MM.1S (cell line): ENCODE measurements around the gene ADAMTSL3.

Experiments used
- DNase-seq: peaks from one replicate; pipeline ENCODE4 v3.0.0-alpha.2; 2015
- H2AFZ ChIP-seq: fragments of 300-600 bp; sonication (generic); 2 replicates; pipeline ENCODE4 v1.6.0; 2016; ENCODE audit warnings: antibody characterized with exemption, low read length
- H3F3A ChIP-seq: fragments of 300-600 bp; sonication (generic); 2 replicates; pipeline ENCODE4 v1.6.1; 2016; ENCODE audit warnings: mild to moderate bottlenecking, antibody characterized with exemption, low read length, moderate library complexity, mixed read lengths; ENCODE audit not compliant: insufficient read depth
- H3K27ac ChIP-seq: fragments of 300-600 bp; sonication (generic); 2 replicates; pipeline ENCODE4 v1.5.1; 2016; ENCODE audit warnings: mild to moderate bottlenecking, low read length
- H3K27me3 ChIP-seq: fragments of 300-600 bp; sonication (generic); replicated peaks from 2 replicates; pipeline ENCODE4 v1.6.0; 2016; ENCODE audit warnings: low read length; ENCODE audit not compliant: insufficient read depth
- H3K36me3 ChIP-seq: fragments of 300-600 bp; sonication (generic); replicated peaks from 2 replicates; pipeline ENCODE4 v1.6.1; 2016; ENCODE audit warnings: mild to moderate bottlenecking, low read length, mixed read lengths; ENCODE audit not compliant: insufficient read depth
- H3K4me1 ChIP-seq: fragments of 300-600 bp; sonication (generic); 2 replicates; pipeline ENCODE4 v1.6.1; 2016; ENCODE audit warnings: low read length, mixed read lengths
- H3K4me2 ChIP-seq: fragments of 300-600 bp; sonication (generic); 2 replicates; pipeline ENCODE4 v1.6.0; 2016; ENCODE audit warnings: low read depth, low read length
- H3K4me3 ChIP-seq: fragments of 300-600 bp; sonication (generic); 2 replicates; pipeline ENCODE4 v1.5.1; 2016; ENCODE audit warnings: low read length, mixed read lengths
- H3K79me2 ChIP-seq: fragments of 300-600 bp; sonication (generic); 2 replicates; pipeline ENCODE4 v1.6.1; 2016; ENCODE audit warnings: mixed run types, low read length, mixed read lengths
- H3K9ac ChIP-seq: fragments of 300-600 bp; sonication (generic); 2 replicates; pipeline ENCODE4 v1.6.1; 2016; ENCODE audit warnings: low read length, mixed read lengths
- H3K9me2 ChIP-seq: fragments of 300-600 bp; sonication (generic); replicated peaks from 2 replicates; pipeline ENCODE4 v1.6.1; 2016; ENCODE audit warnings: mild to moderate bottlenecking, low read length, mixed read lengths; ENCODE audit not compliant: insufficient read depth
- H3K9me3 ChIP-seq: fragments of 300-600 bp; sonication (generic); replicated peaks from 2 replicates; pipeline ENCODE4 v1.6.1; 2016; ENCODE audit warnings: mild to moderate bottlenecking, low read length, mixed read lengths; ENCODE audit not compliant: insufficient read depth
- H4K20me1 ChIP-seq: fragments of 300-600 bp; sonication (generic); 2 replicates; pipeline ENCODE4 v1.6.1; 2016; ENCODE audit warnings: mild to moderate bottlenecking, low read length, moderate library complexity, mixed read lengths; ENCODE audit not compliant: insufficient read depth
- CTCF ChIP-seq: fragments of 300-600 bp; sonication (generic); IDR thresholded peaks from 2 replicates; pipeline ENCODE4 v1.5.1; 2016; ENCODE audit warnings: antibody characterized with exemption, low read length, mixed read lengths
- EZH2 ChIP-seq: fragments of 300-600 bp; sonication (generic); optimal IDR thresholded peaks from 2 replicates; pipeline ENCODE3; 2017; ENCODE audit warnings: low read depth, mild to moderate bottlenecking, antibody characterized with exemption, low read length, mixed read lengths
- EZH2phosphoT487 ChIP-seq: fragments of 300-600 bp; sonication (generic); IDR thresholded peaks from 2 replicates; pipeline ENCODE4 v1.6.1; 2018; ENCODE audit warnings: antibody characterized with exemption, low read length

The ADAMTSL3 gene

GRCh38 chr15:83616840-83617239, 37.1 kb upstream of the ADAMTSL3 start:
- DNase-seq, result no peak
- Histone ChIP-seq H3F3A (no peaks in the 10 kb centered on the region), H4K20me1 (no peaks in the 10 kb centered on the region), H3K9me2 (no peaks in the 10 kb centered on the region), H3K79me2 (no peaks in the 10 kb centered on the region), H3K27me3 (no peaks in the 10 kb centered on the region), H3K9ac (no peak overlapping the region), H2AFZ (no peak overlapping the region), H3K4me1 (no peaks in the 10 kb centered on the region), H3K9me3 (no peaks in the 10 kb centered on the region), H3K4me2 (no peak overlapping the region), H3K4me3 (no peak overlapping the region), H3K27ac (no peak overlapping the region), H3K36me3 (no peaks in the 10 kb centered on the region)
- TF ChIP-seq EZH2 (no peak), EZH2phosphoT487 (no peak), CTCF (no peak)

GRCh38 chr15:83626171-83626802, 27.6 kb upstream of the ADAMTSL3 start:
- H3K4me2 ChIP-seq, result no peak overlapping the region
- no peaks in the 10 kb centered on the region for H3K4me1 ChIP-seq
- no peaks in the 10 kb centered on the region for H3K79me2 ChIP-seq
- H2AFZ ChIP-seq, result no peak overlapping the region
- no peak overlapping the region for H3K4me3 ChIP-seq
- no peaks in the 10 kb centered on the region for H3F3A ChIP-seq
- H3K9me2 ChIP-seq, result no peaks in the 10 kb centered on the region
- DNase-seq, result no peak
- no peak overlapping the region for H3K27ac ChIP-seq
- no peaks in the 10 kb centered on the region for H4K20me1 ChIP-seq
- no peaks in the 10 kb centered on the region for H3K9me3 ChIP-seq
- H3K36me3 ChIP-seq, result no peaks in the 10 kb centered on the region
- no peak overlapping the region for H3K9ac ChIP-seq
- H3K27me3 ChIP-seq, result no peaks in the 10 kb centered on the region
- TF ChIP-seq EZH2phosphoT487, result no peak
- TF ChIP-seq EZH2, result no peak
- no peak for TF ChIP-seq CTCF

- H3K4me3 ChIP-seq, result no peak overlapping the region
- H3K79me2 ChIP-seq, result no peaks in the 10 kb centered on the region
- H3F3A ChIP-seq, result no peaks in the 10 kb centered on the region
- no peaks in the 10 kb centered on the region for H3K4me1 ChIP-seq
- H4K20me1 ChIP-seq, result no peaks in the 10 kb centered on the region
- no peaks in the 10 kb centered on the region for H3K9me2 ChIP-seq
- H3K9me3 ChIP-seq, result no peaks in the 10 kb centered on the region
- no peaks in the 10 kb centered on the region for H3K27me3 ChIP-seq
- no peak overlapping the region for H3K9ac ChIP-seq
- H3K4me2 ChIP-seq, result no peak overlapping the region
- TF ChIP-seq EZH2phosphoT487 (no peak), EZH2 (no peak), CTCF (no peak)
- H3K36me3 ChIP-seq, result no peaks in the 10 kb centered on the region
- H3K27ac ChIP-seq, result no peak overlapping the region
- H2AFZ ChIP-seq, result no peak overlapping the region
- DNase-seq, result no peak
These were observed 22.4 kb upstream of the ADAMTSL3 start for GRCh38 chr15:83631534-83631933.
